GM18909 (cell line): ENCODE measurements around the gene PDE1A.

Experiments used
- ATAC-seq: cut with Tn5 transposase; IDR thresholded peaks from one replicate; pipeline ENCODE4 v1.9.1; 2021; ENCODE audit warnings: mild to moderate bottlenecking; ENCODE audit not compliant: unreplicated experiment, poor library complexity

The PDE1A gene

DNA sequence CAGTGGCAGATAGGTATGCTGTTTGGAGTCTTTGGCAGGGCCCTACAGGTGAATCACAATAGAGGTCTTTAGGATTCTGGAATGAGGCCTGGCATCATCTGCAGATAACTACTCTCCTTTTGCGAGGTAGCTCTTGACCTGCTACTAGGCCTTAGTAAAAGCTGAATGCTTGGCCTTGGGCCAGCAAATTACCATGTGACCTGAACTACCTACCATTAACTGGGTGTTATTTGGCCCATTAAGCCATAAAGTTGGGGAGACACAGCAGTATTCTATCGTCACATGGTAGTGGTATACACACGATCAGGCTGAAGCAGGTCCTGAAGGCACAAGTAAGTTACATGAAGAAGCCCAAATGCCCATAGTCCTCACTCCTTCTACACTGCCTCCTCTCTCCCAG, 263.0 kb downstream of the PDE1A start:
- ATAC-seq, result no peak

DNA sequence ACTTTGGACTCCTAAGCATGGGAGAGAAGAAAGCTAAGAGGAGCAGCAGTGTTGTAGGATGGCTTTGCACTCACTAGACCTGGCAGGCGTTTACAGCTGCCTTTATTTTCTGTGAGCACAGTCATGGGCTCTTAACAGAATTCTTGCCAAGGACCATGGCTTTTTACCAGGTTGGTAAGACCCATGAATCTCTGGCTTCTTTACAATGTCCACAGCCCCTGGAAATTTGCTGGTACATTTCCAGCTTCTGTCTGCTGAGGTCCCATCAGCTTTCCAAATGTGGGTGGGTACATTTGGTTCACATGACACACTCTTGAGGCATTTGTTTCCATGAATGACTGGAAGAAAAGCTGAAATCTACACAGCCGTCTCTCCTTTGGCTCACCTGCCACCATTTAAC, 278.5 kb downstream of the PDE1A start:
- ATAC-seq, result no peak

DNA sequence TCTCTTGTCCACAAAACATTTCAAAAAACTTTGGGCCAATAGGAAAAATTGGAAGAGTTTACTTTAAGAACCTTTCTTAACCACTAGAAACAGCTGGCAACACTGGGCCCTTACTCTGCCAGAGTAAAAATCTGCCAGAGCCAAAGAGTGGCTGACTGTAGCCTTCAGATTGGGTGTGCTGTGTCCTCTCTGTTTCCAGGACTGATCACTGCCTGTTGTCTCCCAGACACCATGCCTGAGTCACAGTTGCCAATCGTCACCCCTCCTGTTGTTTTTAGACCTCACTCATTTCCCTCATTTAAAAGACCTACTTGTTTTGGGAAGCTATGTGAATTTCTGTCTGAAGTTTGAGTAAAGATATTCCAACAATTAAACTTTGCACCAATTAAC, 282.1 kb downstream of the PDE1A start:
- no peak for ATAC-seq

DNA sequence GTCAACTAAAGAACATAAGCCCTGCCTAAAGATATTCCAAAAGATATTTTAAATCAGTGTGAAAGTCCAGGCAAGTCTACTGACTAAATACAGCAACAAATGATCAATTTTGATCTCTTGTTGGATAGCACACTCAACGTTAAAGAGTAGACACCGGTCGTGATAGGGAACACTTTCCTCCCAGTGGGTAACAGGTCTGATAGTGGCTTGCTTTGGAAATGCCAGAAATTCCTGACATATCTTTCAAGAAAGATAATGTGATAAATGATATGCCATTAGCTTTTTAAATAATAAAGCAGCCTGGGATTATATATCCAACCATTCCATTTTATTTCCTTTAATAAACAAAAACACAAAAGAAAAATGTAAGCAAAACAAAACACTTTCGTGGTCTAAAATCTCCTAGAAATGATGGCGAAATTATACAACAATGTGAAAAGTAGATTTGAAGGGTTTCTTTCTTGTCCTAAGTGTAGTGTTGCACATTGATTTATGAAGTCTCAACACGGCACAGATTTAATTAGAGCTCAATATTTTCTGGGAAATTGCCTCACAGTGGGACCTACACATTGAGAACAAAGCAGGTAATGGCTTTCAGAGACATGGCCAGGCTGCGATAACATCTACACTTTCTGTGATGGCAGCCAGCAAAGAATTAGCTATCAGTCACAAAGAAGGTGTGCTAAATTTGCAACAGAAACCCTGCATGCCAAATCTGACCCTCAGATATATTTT, 282.6 kb downstream of the PDE1A start:
- ATAC-seq, result no peak

DNA sequence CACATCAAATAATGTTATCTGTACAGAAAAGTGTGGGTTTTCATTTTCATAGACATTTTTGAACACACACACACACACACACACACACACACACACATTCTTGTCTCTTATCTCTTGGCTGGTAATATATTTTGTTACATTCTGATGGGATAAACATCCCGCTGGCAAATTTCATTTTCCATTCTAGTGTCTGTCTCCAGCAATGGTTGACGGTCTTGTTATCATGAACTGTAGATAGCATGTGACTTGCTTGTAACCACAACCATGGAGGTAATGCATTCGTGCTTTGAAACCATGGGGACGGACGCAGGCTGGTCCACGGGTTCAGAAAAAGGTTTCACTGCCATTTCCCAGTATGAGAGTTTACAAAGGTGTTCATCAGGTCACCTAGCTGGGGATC, 284.8 kb downstream of the PDE1A start:
- ATAC-seq, result no peak

DNA sequence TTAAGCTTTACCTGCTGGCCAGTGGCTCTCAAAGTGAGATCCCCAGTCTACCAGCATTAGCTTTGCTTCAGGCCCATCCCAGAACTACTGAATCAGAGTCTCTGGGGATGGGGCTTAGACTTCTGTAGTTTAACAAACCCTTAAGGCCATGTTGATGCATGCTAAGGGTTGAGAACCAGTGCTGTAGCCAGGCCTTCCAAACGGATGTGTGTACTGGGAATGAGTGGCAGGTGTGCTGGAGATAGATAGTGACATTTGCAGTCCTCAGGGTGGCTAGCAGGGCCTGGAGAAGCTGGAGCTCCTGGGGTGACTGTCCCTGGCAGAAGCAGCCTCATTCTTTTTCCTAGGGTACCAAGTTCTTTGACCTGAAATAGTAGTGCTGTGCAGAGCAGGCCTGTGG, 292.6 kb downstream of the PDE1A start:
- ATAC-seq, result no peak

DNA sequence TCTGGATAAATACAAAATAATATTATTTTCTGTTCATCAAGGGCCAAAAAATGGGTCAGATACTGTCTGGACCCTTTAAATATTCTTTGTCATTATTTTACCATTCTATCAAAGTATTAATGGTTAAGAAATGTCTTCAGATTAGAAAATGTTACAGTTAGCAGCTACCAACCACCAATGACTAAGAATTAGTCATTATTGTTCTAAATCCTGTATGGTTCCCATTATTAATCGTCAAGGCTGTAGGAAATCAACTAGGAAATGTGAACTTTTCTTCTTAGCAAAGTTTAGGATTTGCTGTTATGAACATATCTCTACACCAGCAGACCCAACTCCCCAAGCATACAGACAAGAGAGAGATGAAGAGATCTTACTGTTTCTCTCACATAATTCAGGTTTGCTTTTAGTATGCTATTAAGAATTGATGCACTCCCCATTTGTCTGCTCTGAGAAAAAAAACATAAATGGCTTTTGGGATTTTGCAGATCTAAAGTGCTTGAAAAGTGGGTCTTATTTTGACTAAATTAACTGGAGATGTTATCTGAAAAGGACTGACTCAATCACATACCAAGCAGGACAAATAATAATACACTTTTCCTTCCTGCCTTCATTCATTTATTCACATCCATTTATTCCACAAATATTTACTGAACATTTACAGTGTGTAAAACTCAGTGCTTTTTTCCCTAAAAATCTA, 293.5 kb downstream of the PDE1A start:
- no peak for ATAC-seq

DNA sequence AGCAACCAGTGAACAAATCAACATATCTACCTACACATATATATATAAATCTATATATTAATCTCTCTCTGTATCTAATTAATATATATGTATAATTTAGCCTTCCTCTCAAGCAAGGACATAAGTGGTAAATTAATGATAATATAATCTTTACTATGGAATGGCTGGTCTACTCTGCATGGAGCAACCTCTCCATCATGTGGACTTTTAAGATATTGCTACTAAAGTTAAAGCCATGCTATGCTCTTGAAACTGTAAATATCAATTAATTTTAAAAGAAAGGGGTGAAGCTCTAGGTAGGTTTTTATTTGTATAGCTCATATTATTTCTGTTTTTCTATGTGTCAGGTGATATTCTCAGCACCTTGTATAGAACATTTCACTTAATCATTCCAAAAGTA, 294.2 kb downstream of the PDE1A start:
- no peak for ATAC-seq

DNA sequence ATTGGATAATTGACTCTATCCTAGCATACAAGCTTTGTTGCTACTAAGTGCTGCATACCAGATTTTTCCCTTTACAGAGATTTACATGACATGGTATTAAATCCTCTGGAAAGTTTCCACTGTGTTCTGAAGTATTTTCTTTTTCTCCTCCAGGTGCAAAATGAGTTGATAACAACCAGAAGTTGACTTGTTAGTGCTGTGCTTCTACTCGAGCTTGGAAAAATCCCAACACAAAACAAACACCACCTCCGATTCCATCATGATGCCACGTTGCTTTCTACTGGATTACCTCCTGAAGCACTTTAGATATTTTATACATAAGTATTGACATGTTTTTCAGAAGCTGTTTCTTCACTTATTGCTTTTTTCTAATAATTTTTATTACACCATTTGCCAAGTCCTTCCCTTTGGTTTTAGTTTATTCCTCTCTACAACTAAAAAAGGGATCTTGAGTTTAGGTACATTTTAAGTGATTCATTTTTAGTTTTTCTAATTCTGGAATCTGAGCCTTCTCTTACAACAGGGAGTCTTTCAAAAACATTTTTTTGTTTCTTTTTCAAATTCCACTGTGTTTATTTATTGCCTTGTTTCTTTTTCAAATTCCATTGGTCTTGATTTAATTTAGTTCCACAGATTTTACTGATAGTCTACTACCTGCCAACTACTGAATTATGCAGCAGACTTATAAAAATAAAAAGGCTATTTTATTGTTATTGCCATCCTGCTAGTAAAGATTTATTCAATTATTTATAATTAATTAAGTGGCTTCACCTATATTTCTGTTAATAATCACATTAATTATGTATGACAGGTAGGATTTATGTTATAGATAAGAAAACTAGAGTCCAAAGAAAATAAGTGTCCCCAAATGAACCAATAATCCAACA, 297.8 kb downstream of the PDE1A start:
- no peak for ATAC-seq

DNA sequence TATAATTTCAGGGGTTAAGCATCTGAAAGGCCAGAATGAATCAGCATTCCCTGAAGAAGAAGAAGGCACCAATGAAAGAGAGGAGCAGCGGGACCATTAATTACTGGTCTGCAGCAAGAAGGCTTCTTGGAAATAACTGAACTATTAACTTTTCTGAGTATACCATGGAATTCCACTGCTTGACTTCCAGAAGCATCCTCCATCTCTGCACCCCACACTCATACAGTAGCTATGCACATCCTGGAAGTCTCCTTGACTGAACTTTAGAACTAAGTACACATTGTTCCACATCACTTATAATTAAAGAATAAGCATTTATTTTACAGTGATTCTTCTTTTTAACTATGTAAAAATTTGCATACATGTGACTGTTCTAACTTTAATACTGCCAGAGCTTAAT, 309.6 kb downstream of the PDE1A start:
- no peak for ATAC-seq

DNA sequence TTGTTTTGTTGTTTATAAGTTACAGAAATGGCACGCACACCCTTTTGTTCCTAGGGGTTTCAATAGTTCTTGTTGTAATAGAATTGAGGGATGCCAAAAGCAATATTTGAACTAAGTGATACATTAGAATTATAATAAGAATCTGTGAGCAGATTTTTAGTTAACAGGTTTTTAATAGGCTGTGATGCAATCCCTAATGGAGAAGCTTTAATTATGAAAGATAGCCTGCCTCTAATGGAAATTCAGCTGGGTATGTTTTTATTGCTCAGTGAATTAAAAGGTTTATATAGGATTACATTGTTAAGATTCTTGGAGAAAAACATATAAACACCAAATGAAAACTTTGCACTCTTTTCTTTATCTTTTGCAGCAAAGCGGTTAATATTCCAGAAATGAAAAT, 310.1 kb downstream of the PDE1A start:
- no peak for ATAC-seq

DNA sequence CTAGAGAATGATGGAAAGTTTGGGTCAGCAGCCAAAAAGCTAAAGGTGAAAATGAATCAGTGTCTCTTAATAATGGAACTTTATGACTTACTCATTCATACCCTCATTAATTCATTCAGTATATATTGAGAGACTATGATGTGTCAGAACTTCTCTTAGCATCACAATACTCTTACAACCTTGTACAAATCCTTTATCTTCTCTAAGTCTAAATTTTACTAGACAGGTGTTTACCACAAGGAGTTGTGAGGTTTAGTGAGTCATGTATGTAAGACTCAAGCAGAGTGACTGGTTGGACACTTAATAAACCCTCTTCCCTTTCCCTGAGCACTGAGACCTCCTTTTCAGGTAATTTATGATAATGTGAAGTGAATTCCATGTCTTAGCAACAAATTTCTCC, 311.6 kb downstream of the PDE1A start:
- no peak for ATAC-seq

DNA sequence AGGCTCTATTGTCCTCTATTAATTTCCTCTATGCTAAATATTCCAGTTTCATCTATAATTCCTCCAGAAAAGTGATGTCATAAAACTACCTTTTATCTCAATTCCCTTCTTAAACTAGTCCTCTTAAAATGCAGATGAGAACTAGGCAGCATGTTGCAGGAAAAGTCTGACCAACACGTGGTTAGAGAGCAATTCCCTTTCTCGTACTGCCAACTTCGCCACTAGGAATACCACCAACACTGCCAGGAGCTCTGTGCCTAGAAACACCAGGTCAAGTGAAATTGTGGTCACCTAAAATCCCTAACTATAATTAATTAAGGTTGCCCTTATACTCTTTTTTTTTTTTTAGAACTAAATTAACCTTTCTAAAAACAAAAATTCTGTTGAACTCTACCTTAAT, 313.5 kb downstream of the PDE1A start:
- no peak for ATAC-seq

DNA sequence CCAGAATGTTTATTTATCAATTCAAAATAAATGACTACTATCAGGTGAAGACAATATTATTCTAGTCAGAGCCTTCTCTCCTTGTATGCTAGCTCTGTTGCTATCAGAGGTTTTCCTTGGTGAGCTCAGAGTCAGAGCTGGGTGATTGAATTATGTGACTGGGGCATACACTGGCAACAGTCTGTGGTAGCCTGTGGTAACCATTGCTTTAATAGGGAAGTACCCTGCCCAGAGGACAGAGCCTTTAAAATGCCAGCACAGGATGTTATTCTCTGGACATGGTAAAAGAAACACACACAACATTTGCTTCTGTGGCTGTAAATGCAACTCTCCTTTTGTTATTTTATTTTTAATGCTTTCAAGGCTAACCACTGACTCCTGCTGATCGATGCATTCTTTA, 316.5 kb downstream of the PDE1A start:
- no peak for ATAC-seq

DNA sequence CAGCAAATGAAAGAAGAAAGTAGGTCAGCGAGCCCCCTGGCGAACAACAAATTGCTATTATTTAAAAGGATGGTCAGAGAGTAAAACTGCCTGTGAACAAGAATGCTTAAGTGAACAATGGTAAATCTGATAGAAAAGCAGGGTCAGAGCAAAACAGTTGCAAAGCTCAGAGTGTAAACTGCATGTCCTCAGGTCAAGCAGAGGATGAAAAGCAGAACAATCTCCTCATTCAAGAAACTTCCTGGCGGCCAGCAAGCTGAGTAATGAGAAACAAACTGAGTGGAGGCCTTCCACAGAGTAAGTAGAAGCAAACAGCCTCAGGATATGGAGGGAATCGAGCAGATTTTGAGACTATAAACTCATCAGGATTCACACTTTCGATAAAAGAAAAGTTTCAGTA, 323.3 kb downstream of the PDE1A start:
- ATAC-seq, result no peak

DNA sequence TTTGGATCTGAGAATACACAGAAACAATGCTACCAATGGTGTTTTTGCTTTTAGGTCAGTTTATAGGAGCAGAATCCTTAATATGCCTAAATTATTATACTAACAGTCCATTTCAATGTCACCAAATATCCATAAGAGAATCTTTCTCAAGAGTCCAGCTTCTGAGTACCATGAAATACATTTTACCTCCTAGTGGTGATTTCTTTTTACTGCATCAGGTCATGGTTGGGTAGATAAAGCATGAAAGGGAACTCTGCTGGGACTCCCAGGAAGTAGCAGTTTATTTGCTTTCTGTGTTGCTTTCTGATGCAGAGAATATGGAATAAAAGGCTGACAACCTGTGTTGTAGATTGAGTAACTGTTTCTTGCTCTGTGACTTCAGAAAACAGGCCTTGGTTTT, 325.6 kb downstream of the PDE1A start:
- ATAC-seq, result peak; percentile 69

DNA sequence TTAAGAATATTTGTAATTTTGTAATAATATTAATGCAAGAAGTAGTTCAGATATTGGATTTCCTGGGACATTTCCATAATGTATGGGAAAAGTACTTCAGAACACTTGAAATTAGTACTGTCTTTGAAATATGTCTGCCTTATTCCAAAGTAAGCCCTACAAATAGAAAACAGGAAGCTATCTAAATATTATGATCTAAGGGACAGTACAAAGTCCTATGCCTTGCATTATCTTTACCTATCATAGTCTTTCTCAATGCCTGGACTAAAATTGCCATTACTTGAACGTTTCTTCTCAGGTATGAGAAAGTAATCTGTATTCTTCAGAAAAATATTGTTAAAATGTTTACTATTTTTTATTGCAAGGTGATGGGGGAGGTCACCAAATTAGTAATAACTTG, 328.2 kb downstream of the PDE1A start:
- ATAC-seq, result no peak

DNA sequence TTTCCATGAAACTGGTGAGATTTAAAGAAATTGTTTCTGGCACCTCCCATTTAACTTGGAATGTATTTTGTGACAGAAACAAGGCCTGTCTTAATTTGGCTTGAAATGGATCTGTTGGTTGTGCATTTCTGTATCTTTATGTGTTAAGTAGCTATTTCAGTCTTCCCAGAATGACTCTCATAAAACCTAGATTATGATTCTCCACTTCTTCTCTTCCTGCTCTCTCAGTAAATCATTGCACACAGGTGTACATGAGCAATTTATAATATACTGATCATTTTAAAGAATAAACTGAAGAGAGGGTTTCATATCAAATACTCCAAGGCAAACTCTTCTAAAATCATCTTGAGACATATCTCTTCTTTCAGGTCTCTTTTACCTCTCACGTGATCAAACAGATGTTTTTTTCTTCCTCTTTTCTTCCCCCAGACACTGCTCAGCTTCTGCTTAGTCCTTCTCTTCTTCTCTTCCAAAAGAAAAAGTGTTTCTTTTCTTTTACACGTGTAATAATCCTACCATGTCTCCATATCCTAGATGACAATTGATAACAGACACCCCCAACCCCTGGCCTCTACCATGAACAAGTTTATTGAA, 329.2 kb downstream of the PDE1A start:
- no peak for ATAC-seq

DNA sequence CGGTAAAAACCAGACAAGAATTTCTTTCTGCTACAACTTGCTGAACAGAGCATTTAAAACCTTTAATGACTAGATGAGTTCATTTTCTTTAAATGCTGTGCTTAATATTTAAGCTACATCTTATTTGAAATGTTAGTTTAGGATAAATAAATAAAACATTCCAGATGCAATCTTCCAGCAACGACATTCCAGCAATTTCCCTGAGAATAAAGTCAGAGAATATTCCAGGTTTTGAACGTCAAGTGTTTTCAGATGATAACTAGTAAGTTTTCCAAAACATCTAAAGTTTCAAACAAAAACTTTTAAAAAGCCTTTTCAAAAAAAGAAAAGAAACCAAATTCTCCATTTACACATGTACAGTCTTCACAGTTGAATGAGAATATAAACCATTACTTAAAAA, 336.4 kb downstream of the PDE1A start:
- ATAC-seq, result no peak
